GM18499 (cell line): ENCODE results near the gene TRIM36.

Experiments
- ATAC-seq: cut with Tn5 transposase; IDR thresholded peaks from one replicate; pipeline ENCODE4 v1.9.1; 2021; ENCODE audit warnings: moderate number of reproducible peaks; ENCODE audit not compliant: insufficient read depth, unreplicated experiment

TRIM36 gene

DNA sequence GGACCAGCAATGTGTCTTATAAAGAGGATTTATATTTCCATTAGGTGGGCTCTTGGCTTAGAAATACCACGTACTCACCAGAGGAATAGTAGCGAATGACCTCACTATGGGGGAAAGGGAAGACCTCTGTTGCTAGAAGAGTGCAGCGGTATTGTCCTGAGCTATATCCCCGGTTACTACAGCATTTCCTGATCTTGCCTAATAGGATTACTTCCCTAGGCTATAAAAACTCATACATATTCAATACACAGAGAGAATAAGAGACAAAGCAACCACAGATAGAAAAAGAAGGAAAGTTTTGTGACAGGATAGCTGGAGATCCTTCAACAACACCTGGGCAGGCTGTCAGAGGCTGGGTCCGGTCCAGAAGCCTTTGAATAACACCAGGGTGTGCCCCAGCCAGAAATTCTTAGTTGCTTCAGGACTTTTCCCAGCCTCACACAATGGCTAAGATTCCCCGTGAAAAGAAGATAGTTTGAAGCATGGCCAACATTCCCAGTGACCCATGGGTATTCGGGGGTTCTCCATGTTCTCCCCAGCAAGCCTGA, 85.4 kb downstream of the TRIM36 start:
- ATAC-seq: no peak

DNA sequence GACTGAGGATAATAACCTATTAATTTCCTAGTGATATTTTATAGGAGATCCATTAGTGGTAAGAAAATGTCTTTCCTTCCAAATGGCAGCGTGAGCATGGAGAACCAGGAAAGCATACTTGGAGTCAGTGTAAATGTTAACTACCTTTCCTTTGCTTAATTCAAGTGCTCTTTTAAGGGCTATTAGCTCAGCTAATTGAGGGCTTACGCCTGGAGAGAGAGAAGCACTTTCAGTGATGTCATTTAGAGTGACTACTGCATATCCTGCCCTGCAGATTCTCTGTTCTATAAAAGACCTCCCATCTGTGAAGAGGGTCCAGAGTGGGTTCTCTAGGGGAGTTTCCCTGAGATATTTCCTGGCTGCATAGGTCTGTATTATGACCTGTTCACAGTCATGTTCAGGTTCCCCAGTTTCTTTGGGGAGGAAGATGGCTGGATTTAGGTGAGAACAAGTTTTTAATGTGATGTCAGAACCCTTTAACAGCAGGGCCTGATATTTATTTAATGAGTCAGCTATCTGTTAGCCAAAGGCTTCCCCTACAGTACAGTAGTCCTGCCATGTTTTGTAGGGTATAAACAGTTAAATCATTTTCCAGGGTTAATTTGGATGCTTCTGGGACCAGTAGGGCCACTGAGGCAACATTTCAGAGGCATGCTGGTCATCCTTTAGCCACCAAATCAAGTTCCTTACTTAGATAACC, 89.6 kb downstream of the TRIM36 start:
- ATAC-seq: no peak
